GM18526 (cell line): Measurements from ENCODE around the gene PPFIA1.

Experiments
- POLR2A ChIP-seq: IDR thresholded peaks from 3 replicates; pipeline ENCODE4 v1.6.1; 2011; ENCODE audit not compliant: insufficient read length; ENCODE audit errors: extremely low read depth

Gene PPFIA1

DNA sequence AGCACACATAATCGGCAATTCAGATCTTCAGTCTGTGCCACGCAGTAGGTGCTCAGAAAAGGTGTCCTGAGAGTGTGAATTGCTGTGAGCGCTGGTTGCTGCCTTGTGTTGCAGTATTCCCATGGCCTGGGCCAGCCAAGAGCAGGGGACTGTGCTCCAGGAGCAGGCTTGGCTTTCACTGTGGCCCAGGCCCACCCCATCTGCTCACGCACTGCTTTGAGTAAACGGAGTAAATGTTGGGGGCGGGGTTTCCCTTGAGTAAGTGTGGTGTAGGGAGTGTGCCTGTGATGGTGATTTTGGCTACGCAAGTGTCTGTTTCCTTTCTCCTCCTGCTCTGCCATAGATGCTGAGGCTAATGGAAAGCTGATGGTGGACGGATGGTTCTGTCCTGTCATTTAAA lies 130.2 kb downstream of the PPFIA1 start:
- no peak for TF ChIP-seq POLR2A

GRCh38 chr11:70402016-70402415 lies 131.5 kb downstream of the PPFIA1 start:
- no peak for TF ChIP-seq POLR2A

GRCh38 chr11:70402685-70403084 lies 132.2 kb downstream of the PPFIA1 start:
- no peak for TF ChIP-seq POLR2A

DNA sequence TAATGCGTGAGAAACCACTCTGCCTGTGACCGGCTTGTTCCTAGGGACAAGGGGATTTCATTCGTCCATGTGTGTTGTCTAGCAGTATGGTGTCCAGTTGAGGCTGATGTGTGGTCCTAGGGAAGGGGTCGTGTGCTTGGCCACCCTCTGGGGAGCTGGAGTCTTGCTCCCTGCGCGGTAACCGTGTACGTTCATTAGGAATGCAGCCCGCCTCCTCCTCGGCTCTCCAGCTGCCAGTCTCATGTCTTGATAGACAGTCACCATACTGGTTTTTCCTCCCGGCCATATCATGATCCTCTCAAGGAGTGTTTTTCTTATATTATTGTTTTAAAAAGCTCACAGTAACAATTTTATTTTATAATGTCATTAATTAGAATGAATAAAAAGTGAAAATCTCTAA lies 133.8 kb downstream of the PPFIA1 start:
- no peak for TF ChIP-seq POLR2A

- TF ChIP-seq POLR2A: no peak
Measured at GRCh38 chr11:70405679-70406395, 135.3 kb downstream of the PPFIA1 start.

- TF ChIP-seq POLR2A: no peak
Measured at GRCh38 chr11:70407121-70407520, 136.6 kb downstream of the PPFIA1 start.

GRCh38 chr11:70407814-70408213 lies 137.3 kb downstream of the PPFIA1 start:
- no peak for TF ChIP-seq POLR2A

DNA sequence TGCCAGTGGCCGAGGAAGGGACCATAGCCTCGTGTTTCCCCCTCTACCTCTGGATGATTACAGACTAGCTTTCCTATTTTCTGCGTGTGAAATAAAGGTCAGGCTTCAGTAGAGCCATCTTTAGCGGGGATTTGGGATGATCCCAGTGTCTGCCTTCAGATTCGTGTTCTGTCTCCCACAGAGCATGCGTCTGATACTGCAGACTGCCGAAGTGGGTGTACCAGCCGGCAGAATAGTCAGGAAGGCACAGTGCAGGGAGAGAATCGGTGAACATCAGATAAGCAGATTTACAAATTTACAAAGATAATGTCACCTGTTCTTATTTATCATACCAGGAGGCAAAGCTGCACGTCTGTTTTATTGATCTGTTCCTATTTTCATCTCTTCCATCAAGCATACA lies 138.9 kb downstream of the PPFIA1 start:
- no peak for TF ChIP-seq POLR2A

DNA sequence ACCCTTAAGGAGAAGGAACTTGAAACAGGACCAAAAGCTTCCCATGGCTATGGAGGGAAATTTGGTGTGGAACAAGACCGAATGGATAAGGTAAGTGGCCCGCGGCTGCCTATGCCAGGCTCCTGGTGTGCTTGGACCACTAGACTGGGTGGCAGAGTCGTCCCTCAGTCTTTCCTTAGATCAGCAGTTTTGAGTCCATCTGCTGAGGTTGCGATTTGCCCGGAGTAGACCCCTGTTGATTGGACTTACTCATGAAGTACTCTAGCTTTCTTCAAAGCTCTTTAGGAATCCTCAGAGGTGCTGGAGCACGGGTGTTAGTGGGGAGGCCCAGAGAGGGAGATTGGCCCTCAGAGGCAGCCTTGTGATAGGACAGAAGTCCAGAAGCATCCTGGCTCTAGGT lies 139.4 kb downstream of the PPFIA1 start:
- no peak for TF ChIP-seq POLR2A

DNA sequence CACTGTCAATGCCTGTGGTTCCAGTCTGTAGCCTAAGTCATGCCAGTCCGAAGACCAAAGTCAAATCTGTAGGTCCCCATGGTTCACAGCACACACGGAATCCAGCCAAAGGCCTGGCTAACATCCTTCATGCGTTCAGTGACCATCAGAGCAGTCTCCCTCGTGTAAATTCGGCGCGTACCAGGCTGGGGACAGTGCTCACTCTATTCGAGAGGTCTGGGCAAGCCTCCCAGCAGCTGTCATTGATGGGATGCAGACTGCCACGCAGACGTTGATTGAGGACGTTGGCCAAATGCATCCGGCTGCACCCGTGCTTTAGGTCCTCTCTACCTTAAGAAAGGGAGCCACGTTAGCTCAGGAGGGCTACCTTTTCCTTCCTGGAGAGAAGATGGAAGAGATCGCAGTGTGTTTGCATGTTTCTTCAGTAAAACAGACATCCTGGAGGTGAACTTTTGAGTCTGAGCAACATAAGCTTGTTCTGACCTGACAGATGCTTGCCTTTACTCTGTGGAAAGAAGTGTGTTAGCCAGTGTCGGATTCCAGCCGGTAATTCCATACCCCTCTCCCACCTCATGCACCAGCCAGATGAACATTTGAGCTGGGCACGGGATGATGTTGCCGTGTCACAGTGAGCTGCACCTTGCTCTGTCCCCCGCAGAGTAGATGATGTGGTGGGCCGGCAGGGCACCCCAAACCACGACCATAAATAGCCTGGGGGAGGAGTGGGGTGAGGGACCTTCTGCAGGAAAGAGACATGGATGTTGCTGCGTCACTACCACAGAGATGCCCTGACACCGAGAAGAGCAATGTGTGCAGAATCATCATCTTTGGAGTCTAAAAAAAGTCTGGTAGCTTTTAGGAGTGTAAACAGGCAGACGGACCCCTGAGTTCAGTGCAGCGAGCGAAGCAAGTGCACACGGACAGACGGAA lies 140.1 kb downstream of the PPFIA1 start:
- no peak for TF ChIP-seq POLR2A

DNA sequence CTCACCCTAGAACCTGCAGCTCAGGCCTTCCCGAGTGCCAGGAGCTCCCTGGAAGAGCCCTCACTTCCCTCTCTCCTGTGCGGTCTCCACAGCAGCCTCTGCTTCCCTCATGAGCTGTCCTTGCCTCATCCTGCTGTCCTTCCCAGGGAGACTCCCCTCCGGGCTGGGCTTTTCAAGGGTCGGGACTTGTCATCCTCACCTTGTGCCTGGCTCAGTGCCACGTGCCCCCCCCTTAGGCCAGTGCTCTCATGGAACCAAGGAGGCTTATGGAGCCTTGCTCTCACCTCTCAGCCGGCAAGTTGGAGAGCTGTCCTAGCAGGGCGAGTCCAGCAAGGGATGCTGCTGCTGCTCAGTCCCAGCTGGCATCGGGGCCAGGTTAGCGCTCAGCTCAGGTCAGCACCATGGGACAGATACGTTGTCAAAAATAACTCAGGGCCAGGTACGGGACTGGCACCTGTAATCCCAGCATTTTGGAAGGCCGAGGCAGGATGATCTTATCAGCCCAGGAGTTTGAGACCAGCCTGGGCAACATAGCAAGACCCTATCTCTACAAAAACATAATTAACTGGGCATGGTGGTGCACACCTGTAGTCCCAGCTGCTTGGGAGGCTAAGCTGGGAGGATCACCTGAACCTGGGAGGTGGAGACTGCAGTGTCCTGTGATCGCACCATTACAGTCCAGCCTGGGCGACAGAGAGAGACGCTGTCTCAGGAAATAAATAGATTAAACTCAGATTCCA lies 141.4 kb downstream of the PPFIA1 start:
- TF ChIP-seq POLR2A: no peak

- TF ChIP-seq POLR2A: no peak
Measured at GRCh38 chr11:70413151-70413550, 142.7 kb downstream of the PPFIA1 start.

GRCh38 chr11:70414341-70415100 lies 144.0 kb downstream of the PPFIA1 start:
- no peak for TF ChIP-seq POLR2A

GRCh38 chr11:70415191-70415590 lies 144.7 kb downstream of the PPFIA1 start:
- no peak for TF ChIP-seq POLR2A
